Body of pancreas (tissue), 4 donors: ENCODE measurements around the gene BOC.

ENCODE experiments used
- CTCF ChIP-seq, 7 experiments: fragments of 450-650 bp in 4 of 7; fragments of 200-600 bp in 3 of 7; sonication (generic) in 3 of 7; IDR thresholded peaks; one replicate each; pipeline ENCODE4 v1.5.1; 2016 to 2019; ENCODE audit warnings: antibody characterized with exemption in 7 of 7
- POLR2A ChIP-seq, 3 donors: fragments of 450-650 bp; IDR thresholded peaks; one replicate each; pipeline ENCODE4 v1.6.1; 2016; ENCODE audit warnings: antibody characterized with exemption in 3 of 3, mild to moderate bottlenecking in 2 of 3

GRCh38 chr3:113238503-113238902 is 27.1 kb downstream of the BOC start:
- no peak for TF ChIP-seq CTCF (IDR thresholded peaks at IDR 0.05)
- TF ChIP-seq POLR2A (IDR thresholded peaks at IDR 0.05): no peak
